Neural cell (in vitro differentiated cells): ENCODE data around the gene SPAG16. TPM values are rescaled to one million over a fixed set of nuclear protein-coding genes. Genes with fewer than 3 reads are reported as not detected.
A peak's percentile ranks its signal among the peaks of the same experiment; 100 is the strongest.

Experiments used
- H2AFZ ChIP-seq: fragments of 200-600, 300-800 bp; sonication (generic), shearing (Covaris generic); 2 replicates; pipeline ENCODE4 v1.6.0; 2014; ENCODE audit warnings: low read depth, mild to moderate bottlenecking, antibody characterized with exemption, low read length, moderate library complexity
- H3F3A ChIP-seq: fragments of 200-600 bp; shearing (Covaris generic); 2 replicates; pipeline ENCODE4 v1.6.1; 2016; ENCODE audit warnings: mild to moderate bottlenecking, moderate library complexity, mixed read lengths, antibody characterized with exemption, low read length; ENCODE audit not compliant: insufficient read depth, poor library complexity, severe bottlenecking
- H3K27ac ChIP-seq: fragments of 200-600, 300-800 bp; sonication (generic), shearing (Covaris generic); 2 replicates; pipeline ENCODE4 v1.5.1; 2014; ENCODE audit warnings: mild to moderate bottlenecking, low read length, moderate library complexity
- H3K27me3 ChIP-seq: fragments of 300-800, 200-600 bp; sonication (generic), shearing (Covaris generic); 2 replicates; pipeline ENCODE4 v1.6.0; 2014; ENCODE audit warnings: mild to moderate bottlenecking, low read depth, low read length, moderate library complexity; ENCODE audit not compliant: insufficient read depth
- H3K36me3 ChIP-seq: fragments of 300-800, 200-600 bp; sonication (generic), shearing (Covaris generic); 2 replicates; pipeline ENCODE4 v1.5.1; 2014; ENCODE audit warnings: mild to moderate bottlenecking, antibody characterized with exemption, low read length, moderate library complexity; ENCODE audit not compliant: insufficient read depth
- H3K4me2 ChIP-seq: fragments of 300-800, 200-600 bp; sonication (generic), shearing (Covaris generic); 2 replicates; pipeline ENCODE4 v1.6.0; 2014; ENCODE audit warnings: mild to moderate bottlenecking, low read length
- H3K4me3 ChIP-seq: fragments of 300-800, 200-600 bp; sonication (generic), shearing (Covaris generic); 2 replicates; pipeline ENCODE4 v1.5.1; 2014; ENCODE audit warnings: mild to moderate bottlenecking, low read length, moderate library complexity
- H3K79me2 ChIP-seq: fragments of 200-600 bp; shearing (Covaris generic); replicated peaks from 2 replicates; pipeline ENCODE4 v1.6.0; 2014; ENCODE audit warnings: mild to moderate bottlenecking, low read length, moderate library complexity; ENCODE audit not compliant: insufficient read depth
- H3K9ac ChIP-seq: fragments of 300-800, 200-600 bp; sonication (generic), shearing (Covaris generic); 2 replicates; pipeline ENCODE4 v1.6.1; 2016; ENCODE audit warnings: mild to moderate bottlenecking, low read length, mixed read lengths
- H3K9me2 ChIP-seq: fragments of 200-600 bp; shearing (Covaris generic); 2 replicates; pipeline ENCODE4 v1.6.1; 2016; ENCODE audit warnings: mild to moderate bottlenecking, low read length, mixed read lengths; ENCODE audit not compliant: insufficient read depth
- H3K9me3 ChIP-seq: fragments of 200-600, 300-800 bp; sonication (generic), shearing (Covaris generic); 2 replicates; pipeline ENCODE4 v1.6.1; 2016; ENCODE audit warnings: mild to moderate bottlenecking, mixed run types, low read length, moderate library complexity, mixed read lengths
- H4K20me1 ChIP-seq: fragments of 200-600 bp; shearing (Covaris generic); 2 replicates; pipeline ENCODE4 v1.6.1; 2016; ENCODE audit warnings: mild to moderate bottlenecking, mixed run types; ENCODE audit not compliant: insufficient read depth
- CTCF ChIP-seq: fragments of 450-650 bp; IDR thresholded peaks from 2 replicates; pipeline ENCODE4 v1.5.1; 2014; ENCODE audit warnings: antibody characterized with exemption, mild to moderate bottlenecking, moderate library complexity; ENCODE audit not compliant: poor library complexity, severe bottlenecking
- EP300 ChIP-seq: fragments of 450-650 bp; conservative IDR thresholded peaks from 2 replicates; pipeline ENCODE4 v1.6.1; 2014; ENCODE audit warnings: antibody characterized with exemption, mild to moderate bottlenecking, moderate library complexity; ENCODE audit not compliant: poor library complexity, severe bottlenecking
- EZH2 ChIP-seq: fragments of 200-600, 300-800 bp; shearing (Covaris generic), sonication (generic); IDR thresholded peaks from 2 replicates; pipeline ENCODE4 v1.6.1; 2014; ENCODE audit warnings: antibody characterized with exemption, low read length, borderline replicate concordance, mild to moderate bottlenecking; ENCODE audit not compliant: insufficient read depth, poor library complexity, severe bottlenecking
- MXI1 ChIP-seq: fragments of 450-650 bp; conservative IDR thresholded peaks from 2 replicates; pipeline ENCODE4 v1.6.1; 2014; ENCODE audit warnings: antibody characterized with exemption, mild to moderate bottlenecking; ENCODE audit not compliant: poor library complexity, severe bottlenecking
- POLR2AphosphoS5 ChIP-seq: IDR thresholded peaks from 2 replicates; pipeline ENCODE4 v1.6.1; 2012
- RAD21 ChIP-seq: fragments of 450-650 bp; conservative IDR thresholded peaks from 2 replicates; pipeline ENCODE4 v1.6.1; 2014; ENCODE audit warnings: antibody characterized with exemption, mild to moderate bottlenecking, moderate library complexity
- REST ChIP-seq: IDR thresholded peaks from 2 replicates; pipeline ENCODE4 v1.6.1; 2012; ENCODE audit warnings: borderline replicate concordance
- SMC3 ChIP-seq: fragments of 450-650 bp; conservative IDR thresholded peaks from 2 replicates; pipeline ENCODE4 v1.6.1; 2014; ENCODE audit warnings: antibody characterized with exemption, mild to moderate bottlenecking, moderate library complexity; ENCODE audit not compliant: poor library complexity
- TAF1 ChIP-seq: IDR thresholded peaks from 2 replicates; pipeline ENCODE4 v1.6.1; 2012; ENCODE audit warnings: low read depth
- polyA plus RNA-seq: library from polyadenylated mRNA; depleted of rRNA; stranded (reverse); fragments of >200 nt; gene quantifications from 2 replicates; pipeline ENCODE4 v1.2.3, GENCODE V29; 2014

The SPAG16 gene
- polyA plus RNA-seq, 1 donor from 2014 or later: 75.4 TPM

- Histone ChIP-seq H3K9ac (peak overlapping the region; percentile 17), H3K4me2 (peak overlapping the region; percentile 65), H3F3A (no peaks in the 10 kb centered on the region), H2AFZ (no peak overlapping the region), H3K36me3 (no peaks in the 10 kb centered on the region), H3K4me3 (peak overlapping the region; percentile 57), H3K79me2 (no peaks in the 10 kb centered on the region), H3K9me2 (no peaks in the 10 kb centered on the region), H3K9me3 (no peaks in the 10 kb centered on the region), H4K20me1 (no peaks in the 10 kb centered on the region), H3K27me3 (no peaks in the 10 kb centered on the region), H3K27ac (no peak overlapping the region)
- TF ChIP-seq EZH2 (no peak), TAF1 (no peak), CTCF (peak; percentile 56), REST (no peak), RAD21 (peak; percentile 68), SMC3 (peak; percentile 67), POLR2AphosphoS5 (no peak)
Observed at GRCh38 chr2:214410128-214410775, 1126.0 kb downstream of the SPAG16 start.

GRCh38 chr2:214410918-214411554 is 1126.8 kb downstream of the SPAG16 start, which contains the start of gene VWC2L:
Gene VWC2L (plus strand): TSS chr2:214411054. CDS start chr2:214414194, 3,140 bp downstream.
- Histone ChIP-seq H3K27ac (no peak within 1 kb of the TSS), H3K27me3 (no peaks in the 10 kb centered on the region), H3K4me2 (peak within 1 kb of the TSS; percentile 65), H3K9ac (peak within 1 kb of the TSS; percentile 17), H3K36me3 (no peaks in the 10 kb centered on the region), H3K4me3 (peak within 1 kb of the TSS; percentile 57), H4K20me1 (no peaks in the 10 kb centered on the region), H3K79me2 (no peaks in the 10 kb centered on the region), H3K9me3 (no peaks in the 10 kb centered on the region), H3K9me2 (no peaks in the 10 kb centered on the region), H2AFZ (no peak within 1 kb of the TSS), H3F3A (no peaks in the 10 kb centered on the region)
- no peak for TF ChIP-seq CTCF
- no peak for TF ChIP-seq SMC3
- TF ChIP-seq EZH2: no peak
- TF ChIP-seq TAF1: no peak
- no peak for TF ChIP-seq MXI1
- peak; percentile 8 for TF ChIP-seq RAD21
- peak; percentile 95 for TF ChIP-seq REST
- TF ChIP-seq EP300: no peak
- no peak for TF ChIP-seq POLR2AphosphoS5
